ENCODE measurements around the gene LDLRAD3.

LDLRAD3 gene

DNA sequence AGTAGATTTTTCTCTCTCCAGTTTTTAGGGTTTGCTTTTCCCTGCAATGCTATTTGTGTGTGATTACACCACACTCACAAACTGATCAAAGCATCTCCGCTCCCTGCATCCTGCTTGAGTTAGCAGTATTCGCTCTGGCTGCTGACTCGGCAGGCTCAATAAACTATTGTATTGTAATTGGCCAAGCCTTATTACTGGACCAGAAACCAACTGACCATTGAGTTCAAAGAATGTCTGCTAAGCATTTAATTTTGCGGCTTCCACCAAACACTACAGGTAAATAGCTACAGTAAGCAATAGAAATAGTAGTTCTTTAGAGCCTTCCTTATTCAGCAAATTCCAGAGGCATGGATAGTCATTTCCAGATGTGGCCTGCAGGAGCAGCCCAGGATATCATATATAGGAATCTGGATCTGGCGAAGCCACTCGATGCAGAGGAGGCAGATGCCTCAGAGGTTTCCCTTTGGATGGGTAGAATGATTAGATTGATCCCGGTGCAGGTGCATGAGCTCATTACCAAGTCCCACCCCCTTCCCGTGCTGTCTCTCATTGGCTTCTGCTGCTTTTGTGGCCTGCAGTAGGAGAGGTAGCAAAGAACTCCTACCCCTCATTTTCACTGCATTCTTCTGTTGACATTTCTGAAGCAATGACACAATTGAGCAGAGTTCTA, 268.0 kb downstream of the LDLRAD3 start:
- ChIA-PET POLR2A (interaction anchor here (1.0 kb wide), 1 partner anchor 47 kb away, joined by 3 read pairs; no protein-coding TSS in a partner anchor), CTCF (no interaction called here)
- TF ChIP-seq SP1 (IDR thresholded peaks at IDR 0.05) = no peak
- no peak for TF ChIP-seq ELF4 (IDR thresholded peaks at IDR 0.05)
- TF ChIP-seq HDGF (IDR thresholded peaks at IDR 0.05; ENCODE audit: borderline replicate concordance) = no peak
- DNase-seq (ENCODE audit: extremely low spot score) = no peak

DNA sequence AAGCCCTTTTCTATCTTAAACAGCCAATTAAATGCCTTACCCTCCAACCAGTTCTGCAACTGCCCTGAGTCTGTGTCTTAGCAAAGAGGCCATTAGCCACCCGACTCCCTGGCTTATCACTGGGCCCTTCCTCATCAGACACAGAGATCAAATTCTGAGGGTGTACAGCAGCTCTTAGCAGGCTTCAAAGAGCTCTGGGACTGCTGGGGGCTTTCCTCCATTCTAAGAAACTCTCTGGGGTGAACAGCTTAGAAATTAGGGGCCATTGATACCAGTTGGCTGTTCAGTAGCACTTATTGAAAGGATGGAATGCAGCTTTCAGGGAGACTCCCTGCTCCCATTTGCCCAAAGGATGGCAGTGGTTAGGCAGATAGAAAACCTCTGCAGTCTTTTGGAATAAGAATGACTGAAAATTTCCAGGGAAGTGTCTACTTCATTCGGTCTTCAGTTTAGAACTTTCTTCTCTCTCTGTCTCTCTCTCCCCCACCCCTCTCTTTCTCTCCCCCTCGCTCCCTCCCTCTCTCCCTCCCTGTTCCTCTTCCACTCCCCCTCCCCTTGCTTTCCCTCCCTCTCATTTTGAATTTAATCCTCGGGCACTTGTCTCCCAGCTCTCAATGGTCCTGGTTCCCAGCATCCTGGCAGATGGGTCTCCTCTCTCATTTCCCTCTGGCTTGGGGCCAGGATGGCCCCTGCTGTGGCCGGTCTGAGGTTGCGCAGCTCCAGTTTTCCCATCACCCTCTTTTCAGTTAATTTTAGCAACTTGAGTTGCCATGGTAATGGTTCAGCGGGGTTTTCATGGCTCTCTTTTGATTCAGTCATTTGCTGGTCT, 268.9 kb downstream of the LDLRAD3 start:
- POLR2A ChIA-PET = interaction anchor here (1.0 kb wide), 1 partner anchor 46 kb away, joined by 3 read pairs; no protein-coding TSS in a partner anchor
- no peak for DNase-seq (ENCODE audit: extremely low spot score)
- CTCF ChIA-PET = no interaction called here
- TF ChIP-seq SUZ12 (IDR thresholded peaks at IDR 0.05) (no peak), SP1 (IDR thresholded peaks at IDR 0.05) (no peak), L3MBTL2 (conservative IDR thresholded peaks at IDR 0.05) (no peak), TARDBP (IDR thresholded peaks at IDR 0.05) (no peak), ELF4 (IDR thresholded peaks at IDR 0.05) (no peak), FOXM1 (IDR thresholded peaks at IDR 0.05; ENCODE audit: borderline replicate concordance) (no peak), FOXA1 (IDR thresholded peaks at IDR 0.05) (no peak), NFRKB (IDR thresholded peaks at IDR 0.05) (no peak), CTBP1 (IDR thresholded peaks at IDR 0.05; ENCODE audit: borderline replicate concordance) (no peak), BHLHE40 (IDR thresholded peaks at IDR 0.05; ENCODE audit: borderline replicate concordance) (no peak), ZNF384 (IDR thresholded peaks at IDR 0.05) (no peak), LEF1 (IDR thresholded peaks at IDR 0.05; ENCODE audit: borderline replicate concordance) (no peak), FOXK2 (IDR thresholded peaks at IDR 0.05) (no peak), ARNT (IDR thresholded peaks at IDR 0.05) (no peak)
- TF ChIP-seq, protein P1, sequence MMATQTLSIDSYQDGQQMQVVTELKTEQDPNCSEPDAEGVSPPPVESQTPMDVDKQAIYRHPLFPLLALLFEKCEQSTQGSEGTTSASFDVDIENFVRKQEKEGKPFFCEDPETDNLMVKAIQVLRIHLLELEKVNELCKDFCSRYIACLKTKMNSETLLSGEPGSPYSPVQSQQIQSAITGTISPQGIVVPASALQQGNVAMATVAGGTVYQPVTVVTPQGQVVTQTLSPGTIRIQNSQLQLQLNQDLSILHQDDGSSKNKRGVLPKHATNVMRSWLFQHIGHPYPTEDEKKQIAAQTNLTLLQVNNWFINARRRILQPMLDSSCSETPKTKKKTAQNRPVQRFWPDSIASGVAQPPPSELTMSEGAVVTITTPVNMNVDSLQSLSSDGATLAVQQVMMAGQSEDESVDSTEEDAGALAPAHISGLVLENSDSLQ (IDR thresholded peaks at IDR 0.05) = no peak

DNA sequence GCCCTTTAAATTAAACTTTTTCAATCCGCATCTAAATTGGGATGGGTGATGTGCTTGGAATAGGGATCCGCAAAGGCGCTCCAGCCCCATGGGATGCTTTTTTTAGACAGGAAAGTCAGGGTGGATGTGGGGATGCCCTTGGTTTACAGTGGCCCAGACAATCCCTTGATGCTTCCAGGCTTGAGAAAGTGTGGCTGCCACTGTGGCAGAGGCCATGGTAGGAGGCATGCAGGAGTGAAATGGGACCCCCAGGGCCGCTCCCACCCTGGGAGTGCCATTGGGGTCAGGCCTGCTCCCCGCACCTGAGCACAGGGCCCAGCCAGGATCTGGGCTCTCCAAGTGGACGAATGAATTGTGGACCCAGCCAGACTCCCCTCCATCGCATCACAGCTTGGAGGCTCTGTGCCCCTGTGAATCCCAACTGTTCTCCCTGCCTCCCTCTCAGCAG, 269.6 kb downstream of the LDLRAD3 start:
- ChIA-PET CTCF (no interaction called here), POLR2A (interaction anchor here (1.0 kb wide), 1 partner anchor 46 kb away, joined by 3 read pairs; no protein-coding TSS in a partner anchor)
- no peak for TF ChIP-seq CTBP1 (IDR thresholded peaks at IDR 0.05; ENCODE audit: borderline replicate concordance)
- no peak for TF ChIP-seq FOXM1 (IDR thresholded peaks at IDR 0.05; ENCODE audit: borderline replicate concordance)
- TF ChIP-seq LEF1 (IDR thresholded peaks at IDR 0.05; ENCODE audit: borderline replicate concordance) = no peak
- no peak for TF ChIP-seq HDGF (IDR thresholded peaks at IDR 0.05; ENCODE audit: borderline replicate concordance)
- no peak for TF ChIP-seq BHLHE40 (IDR thresholded peaks at IDR 0.05; ENCODE audit: borderline replicate concordance)
- TF ChIP-seq, protein P1 (IDR thresholded peaks at IDR 0.05) = no peak
- TF ChIP-seq SUZ12 (IDR thresholded peaks at IDR 0.05) = no peak
- TF ChIP-seq ARNT (IDR thresholded peaks at IDR 0.05) = no peak
- no peak for TF ChIP-seq ELF4 (IDR thresholded peaks at IDR 0.05)
- no peak for TF ChIP-seq SP1 (IDR thresholded peaks at IDR 0.05)
- no peak for TF ChIP-seq L3MBTL2 (conservative IDR thresholded peaks at IDR 0.05)
- no peak for TF ChIP-seq ZNF384 (IDR thresholded peaks at IDR 0.05)
- no peak for TF ChIP-seq TARDBP (IDR thresholded peaks at IDR 0.05)
- DNase-seq (ENCODE audit: extremely low spot score) = no peak

DNA sequence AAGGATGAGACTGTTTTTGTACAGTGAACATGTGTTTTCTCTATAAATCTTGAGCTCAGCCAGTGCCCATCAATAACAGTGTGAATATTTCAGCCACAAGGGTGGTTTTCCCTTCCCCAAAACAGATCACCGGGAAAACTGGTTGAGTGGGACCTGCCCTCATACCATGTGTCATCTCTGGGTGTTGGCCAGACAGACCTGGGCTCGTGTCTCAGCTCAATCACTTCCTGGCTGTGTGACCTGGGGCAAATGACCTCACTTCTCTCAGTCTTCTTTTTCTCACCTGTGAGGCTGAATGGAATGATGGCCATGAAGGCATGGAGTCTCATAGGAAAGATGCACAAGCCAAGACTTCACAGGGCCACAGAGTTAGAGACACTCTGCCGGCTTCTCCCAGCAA, 270.6 kb downstream of the LDLRAD3 start:
- DNase-seq (ENCODE audit: extremely low spot score) = no peak
- CTCF ChIA-PET = interaction anchor here (0.6 kb wide), 1 partner anchor 10 kb away, joined by 3 read pairs; no protein-coding TSS in a partner anchor
- TF ChIP-seq FOXK2 (IDR thresholded peaks at IDR 0.05) (no peak), BHLHE40 (IDR thresholded peaks at IDR 0.05; ENCODE audit: borderline replicate concordance) (no peak), LEF1 (IDR thresholded peaks at IDR 0.05; ENCODE audit: borderline replicate concordance) (no peak), SP1 (IDR thresholded peaks at IDR 0.05) (no peak), FOXA1 (IDR thresholded peaks at IDR 0.05) (no peak), L3MBTL2 (conservative IDR thresholded peaks at IDR 0.05) (no peak), ELF4 (IDR thresholded peaks at IDR 0.05) (no peak), CTBP1 (IDR thresholded peaks at IDR 0.05; ENCODE audit: borderline replicate concordance) (no peak)
- TF ChIP-seq, protein P1 (IDR thresholded peaks at IDR 0.05) = no peak
- POLR2A ChIA-PET = no interaction called here

DNA sequence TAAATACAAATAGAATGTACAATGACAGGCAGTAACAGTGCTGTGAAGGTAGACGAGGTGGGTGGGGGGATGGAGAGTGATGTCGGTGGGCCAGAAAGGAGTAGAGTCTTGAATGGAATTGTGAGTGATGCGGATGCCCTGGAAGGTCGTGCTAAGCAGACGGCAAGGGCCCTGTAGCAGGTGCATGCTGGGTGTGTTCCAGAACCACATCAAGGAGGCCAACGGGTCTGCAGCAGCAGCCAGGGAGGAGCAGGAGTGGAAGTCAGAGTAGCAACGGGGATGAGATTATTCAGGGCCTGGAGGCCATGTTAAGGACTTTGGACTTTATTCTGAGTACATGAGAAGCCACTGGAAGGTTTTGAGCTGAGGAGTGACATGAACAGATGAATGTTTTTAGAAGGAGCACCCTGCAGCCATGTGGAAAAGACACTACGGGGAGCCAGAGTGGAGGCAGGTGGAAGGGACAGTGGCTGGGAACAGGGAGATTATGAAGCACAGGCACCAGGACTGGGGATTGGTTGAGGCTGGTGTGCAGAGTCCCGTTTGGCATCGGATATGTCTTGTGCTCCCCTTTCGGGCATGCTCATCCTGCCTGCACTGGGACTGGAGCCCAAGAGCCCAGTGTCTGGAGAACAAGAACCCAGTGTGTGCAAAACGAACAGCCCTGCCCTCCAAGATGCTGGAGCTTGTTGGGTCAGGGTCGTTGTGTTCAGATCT, 271.3 kb downstream of the LDLRAD3 start:
- CTCF ChIA-PET = interaction anchor here (0.6 kb wide), 1 partner anchor 9 kb away, joined by 3 read pairs; no protein-coding TSS in a partner anchor
- DNase-seq (ENCODE audit: extremely low spot score) = no peak
- TF ChIP-seq BHLHE40 (IDR thresholded peaks at IDR 0.05; ENCODE audit: borderline replicate concordance) (no peak), ZNF384 (IDR thresholded peaks at IDR 0.05) (no peak), HDGF (IDR thresholded peaks at IDR 0.05; ENCODE audit: borderline replicate concordance) (no peak), ELF4 (IDR thresholded peaks at IDR 0.05) (no peak), FOXM1 (IDR thresholded peaks at IDR 0.05; ENCODE audit: borderline replicate concordance) (no peak), ARNT (IDR thresholded peaks at IDR 0.05) (no peak), SP1 (IDR thresholded peaks at IDR 0.05) (no peak), FOXK2 (IDR thresholded peaks at IDR 0.05) (no peak)
- POLR2A ChIA-PET = no interaction called here

Data from HEK293T (cell line).